Activated CD8-positive, alpha-beta memory T cell treated with anti-CD3 and anti-CD28 coated beads for 36 hours (primary cell): ENCODE data around the gene TBC1D2. TPM values are rescaled to one million over a fixed set of nuclear protein-coding genes. Genes with fewer than 3 reads are reported as not detected.

Experiments
- CTCF ChIA-PET: fragments of 350-600 bp; sonication (Branson Sonifier 250); formaldehyde crosslinking; loops from one replicate; lab custom pipeline; 2021; ENCODE audit warnings: antibody characterized with exemption; lab: Charles Lee
- POLR2A ChIA-PET: fragments of 350-600 bp; sonication (Branson Sonifier 250); formaldehyde crosslinking; loops from one replicate; lab custom pipeline; 2021; ENCODE audit warnings: antibody characterized with exemption; lab: Charles Lee
- total RNA-seq, 2 experiments: library from RNA; stranded (reverse); gene quantifications; one replicate each; pipeline ENCODE4 v1.2.3, GENCODE V29; 2021

Gene TBC1D2
- total RNA-seq, 2 experiments from 2014 or later, result 2.6 to 2.9 TPM

DNA sequence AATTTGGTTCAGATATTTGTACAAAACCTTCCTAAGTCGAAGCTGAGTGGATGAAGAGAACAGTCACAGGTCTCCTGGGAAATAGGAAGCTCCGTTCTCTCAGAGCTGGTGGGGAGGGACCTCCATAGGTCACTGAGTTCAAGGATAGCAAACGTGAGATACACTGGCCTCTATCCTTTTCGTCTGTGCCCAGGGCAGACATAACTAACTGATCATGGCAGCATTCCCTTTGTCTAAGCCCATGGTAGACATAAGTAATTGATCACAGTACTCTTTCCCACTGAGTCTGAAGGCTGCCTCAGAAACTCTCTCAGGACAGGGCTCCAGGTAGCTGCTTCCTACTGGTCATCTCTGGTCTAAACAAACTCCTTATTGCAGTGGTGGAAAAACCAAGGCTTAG lies 50.8 kb downstream of the TBC1D2 start:
- CTCF ChIA-PET, result interaction anchor here (1.2 to 1.9 kb wide), 4 partner anchors 11 to 52 kb away, joined by 3 to 8 read pairs (median 6); partner anchors contain the start of genes CORO2A and TBC1D2
- POLR2A ChIA-PET, result no interaction called here

DNA sequence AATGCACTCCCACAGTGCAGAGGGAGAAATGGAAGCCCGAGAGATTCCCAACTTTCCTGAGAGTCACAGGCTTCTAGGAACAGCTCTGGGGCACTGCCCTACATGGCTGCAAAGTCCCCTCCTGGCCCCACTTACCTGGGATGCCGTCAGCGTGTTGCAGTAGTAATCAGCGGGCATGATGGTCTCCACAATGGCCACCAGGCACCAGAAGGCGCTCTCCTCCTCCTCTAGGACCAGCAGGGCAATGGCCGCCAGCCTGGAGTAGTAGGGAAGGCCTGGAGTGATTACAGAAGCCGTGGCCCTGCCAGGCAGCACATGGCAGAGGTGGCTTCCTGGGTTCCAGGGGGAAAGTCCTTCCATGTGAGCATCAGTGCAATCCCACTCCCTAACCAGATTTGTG lies 52.3 kb downstream of the TBC1D2 start:
- CTCF ChIA-PET, result no interaction called here
- POLR2A ChIA-PET, result no interaction called here

DNA sequence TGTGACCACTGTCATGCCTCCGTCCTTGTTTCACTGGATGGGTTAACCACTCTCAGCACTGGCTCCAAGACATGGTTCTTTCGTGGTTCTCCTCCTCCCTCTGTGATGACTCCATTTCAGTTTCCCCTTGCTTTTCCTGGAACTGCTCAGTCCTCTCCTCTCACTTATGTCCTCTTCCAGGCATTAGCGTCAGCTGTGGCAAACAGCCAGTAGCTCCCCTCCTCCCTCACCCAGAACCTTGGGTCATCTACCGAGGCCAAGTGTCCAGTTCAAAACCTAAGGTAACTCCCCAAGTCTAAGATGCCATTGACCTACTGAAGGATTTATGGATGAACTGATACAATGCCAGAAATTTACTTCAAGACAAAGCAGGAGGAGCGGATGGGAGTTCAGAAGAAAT lies 53.2 kb downstream of the TBC1D2 start:
- POLR2A ChIA-PET, result interaction anchor here (0.5 kb wide), 1 partner anchor 114 kb away, joined by 3 read pairs; no protein-coding TSS in a partner anchor
- CTCF ChIA-PET, result interaction anchor here (1.3 kb wide), 1 partner anchor 9 kb away, joined by 3 read pairs; no protein-coding TSS in a partner anchor

GRCh38 chr9:98201749-98202148 lies 53.7 kb downstream of the TBC1D2 start:
- CTCF ChIA-PET, result interaction anchor here (1.3 kb wide), 1 partner anchor 8 kb away, joined by 3 read pairs; no protein-coding TSS in a partner anchor
- POLR2A ChIA-PET, result no interaction called here

- ChIA-PET CTCF (interaction anchor here (1.2 kb wide), 1 partner anchor 63 kb away, joined by 3 read pairs; no protein-coding TSS in a partner anchor), POLR2A (no interaction called here)
Measured at GRCh38 chr9:98201102-98201501, 54.3 kb downstream of the TBC1D2 start.

- CTCF ChIA-PET, result interaction anchor here (1.1 kb wide), 1 partner anchor 21 kb away, joined by 3 read pairs; no protein-coding TSS in a partner anchor
- POLR2A ChIA-PET, result no interaction called here
Measured at GRCh38 chr9:98199388-98200033, 55.9 kb downstream of the TBC1D2 start.

DNA sequence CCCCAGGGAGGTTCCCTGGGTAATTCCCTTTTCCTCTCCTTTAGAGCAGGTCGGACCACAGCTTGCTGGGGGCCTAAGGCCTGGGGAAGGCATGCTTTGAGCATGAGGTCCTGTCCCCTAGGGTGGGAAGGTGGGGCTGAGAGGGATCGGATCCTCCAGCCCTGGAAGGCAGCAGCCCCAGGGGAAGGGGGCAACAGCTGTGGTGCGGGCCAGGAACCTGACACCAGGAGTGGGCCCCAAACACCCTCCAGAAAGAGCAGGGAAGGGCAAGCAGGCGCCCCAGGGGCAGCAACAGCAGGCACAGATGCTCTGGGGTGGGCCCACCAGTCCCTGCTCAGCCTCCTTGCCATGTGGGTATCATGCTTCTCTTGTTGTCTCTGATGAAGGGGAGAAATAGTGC lies 59.8 kb downstream of the TBC1D2 start:
- POLR2A ChIA-PET, result no interaction called here
- CTCF ChIA-PET, result interaction anchor here (0.9 to 1.6 kb wide), 2 partner anchors 13 to 121 kb away, joined by 3 read pairs; no protein-coding TSS in a partner anchor

DNA sequence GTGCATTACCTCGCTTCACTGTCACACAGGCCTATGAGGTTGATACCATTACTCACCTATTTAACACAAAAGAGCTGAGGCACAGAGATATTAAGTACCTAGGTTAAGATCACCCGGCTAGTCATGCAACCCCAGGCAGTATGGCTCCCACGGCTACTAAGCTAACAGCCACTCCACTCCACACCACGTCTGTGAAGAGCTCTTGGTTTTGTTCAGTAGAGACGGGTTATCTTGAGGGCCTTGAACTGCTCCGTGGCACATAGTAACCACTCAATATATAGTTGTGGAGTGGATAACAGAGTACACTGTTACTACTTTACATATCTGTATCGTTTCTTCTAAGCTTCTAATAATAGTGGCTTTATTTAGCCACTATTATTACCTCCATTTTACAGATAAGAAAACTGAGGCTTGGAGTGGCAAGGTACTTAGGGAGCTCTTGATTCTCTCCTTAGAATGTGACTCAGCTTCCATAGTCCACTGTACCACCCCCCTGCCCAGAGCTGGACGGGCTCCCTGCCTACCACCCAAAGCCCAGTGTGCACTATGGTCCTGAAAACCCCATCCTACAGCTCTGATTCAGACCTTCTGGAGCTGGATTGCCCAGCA lies 62.0 kb downstream of the TBC1D2 start:
- ChIA-PET CTCF (interaction anchor here (0.5 to 2.0 kb wide), 9 partner anchors 9 to 132 kb away, joined by 3 to 8 read pairs (median 4); partner anchors contain the start of genes TBC1D2 and TRIM14), POLR2A (interaction anchor here (0.5 to 1.5 kb wide), 4 partner anchors 62 to 137 kb away, joined by 3 to 7 read pairs (median 3); partner anchors contain the start of genes NANS, TBC1D2 and TRIM14)

GRCh38 chr9:98192503-98193335 lies 62.7 kb downstream of the TBC1D2 start, which contains the start of gene CORO2A:
TSS of gene CORO2A (minus strand) at chr9:98192637. CDS start at chr9:98157660, 34,977 bp downstream.
- CTCF ChIA-PET, result interaction anchor here (0.5 to 2.0 kb wide), 10 partner anchors 9 to 131 kb away, joined by 3 to 8 read pairs (median 3); partner anchors contain the start of genes TBC1D2 and TRIM14
- POLR2A ChIA-PET, result interaction anchor here (0.6 to 1.5 kb wide), 5 partner anchors 74 to 136 kb away, joined by 3 to 12 read pairs (median 4); partner anchors contain the start of genes NANS and TRIM14

DNA sequence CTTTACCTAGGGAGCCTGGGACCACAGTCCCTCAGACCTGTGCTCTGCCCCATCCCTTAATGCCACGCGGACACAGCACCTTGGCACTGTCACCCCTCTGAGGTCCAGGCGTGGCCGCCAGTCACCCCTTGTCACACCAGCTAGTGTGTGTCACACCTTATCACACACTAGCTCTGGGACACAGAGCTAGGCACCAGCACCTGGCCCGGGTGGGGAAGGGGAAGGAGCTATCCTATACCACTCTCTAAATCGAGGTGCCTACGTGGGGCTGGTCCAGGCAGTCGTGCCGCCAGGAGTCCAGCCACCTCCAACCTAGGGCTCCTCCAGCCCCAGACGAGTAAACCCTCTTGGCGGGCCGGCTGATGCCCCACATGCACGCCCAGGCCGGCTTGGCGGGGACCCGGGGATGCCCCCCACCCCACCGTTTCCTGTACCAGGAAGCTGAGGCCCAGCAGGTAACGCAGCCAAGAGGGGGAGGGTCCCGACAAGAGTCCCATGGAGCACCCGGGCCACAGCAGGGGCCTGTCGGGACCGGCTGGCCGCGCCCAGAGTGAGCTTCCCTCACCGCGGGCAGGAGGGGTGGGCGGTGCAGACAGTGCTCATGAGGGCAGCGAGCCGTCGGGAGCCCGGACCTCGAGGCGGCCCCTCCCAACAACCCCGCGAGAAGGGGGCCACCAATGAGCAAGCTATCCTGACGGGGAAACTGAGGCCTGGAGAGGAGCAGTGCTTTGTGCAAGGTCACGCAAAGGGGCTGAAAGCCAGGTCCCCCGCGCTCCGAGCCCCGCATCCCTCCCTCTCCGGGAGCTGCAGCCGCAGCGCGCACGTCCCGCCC lies 63.6 kb downstream of the TBC1D2 start:
- CTCF ChIA-PET, result interaction anchor here (0.7 to 2.0 kb wide), 3 partner anchors 13 to 16 kb away, joined by 3 to 8 read pairs (median 3); no protein-coding TSS in a partner anchor
- POLR2A ChIA-PET, result interaction anchor here (0.5 to 1.5 kb wide), 7 partner anchors 22 to 529 kb away, joined by 3 to 12 read pairs (median 5); partner anchors contain the start of gene TRIM14

DNA sequence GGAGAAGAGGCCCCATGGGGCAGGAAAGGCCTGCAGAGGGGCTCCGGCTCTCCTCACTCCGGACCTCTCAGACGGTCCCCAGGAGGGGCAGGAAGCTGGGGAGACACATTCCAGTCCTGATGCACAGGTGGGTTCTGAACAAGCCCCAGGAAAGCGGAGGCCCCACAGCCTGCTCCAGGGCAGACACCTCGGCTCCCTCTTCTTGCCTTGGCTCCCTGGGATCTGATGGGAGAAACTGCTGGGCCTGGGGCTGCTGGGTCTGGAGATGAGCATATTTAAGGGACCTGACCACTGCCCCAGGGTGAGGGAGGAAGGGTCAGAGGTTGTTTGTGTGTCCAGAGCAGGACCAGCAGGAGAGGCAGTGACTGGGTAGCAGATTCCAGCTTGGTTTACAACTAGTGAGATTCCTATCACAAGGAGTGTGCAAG lies 64.3 kb downstream of the TBC1D2 start:
- CTCF ChIA-PET, result no interaction called here
- POLR2A ChIA-PET, result interaction anchor here (0.7 to 1.5 kb wide), 3 partner anchors 27 to 134 kb away, joined by 4 to 7 read pairs (median 5); no protein-coding TSS in a partner anchor

DNA sequence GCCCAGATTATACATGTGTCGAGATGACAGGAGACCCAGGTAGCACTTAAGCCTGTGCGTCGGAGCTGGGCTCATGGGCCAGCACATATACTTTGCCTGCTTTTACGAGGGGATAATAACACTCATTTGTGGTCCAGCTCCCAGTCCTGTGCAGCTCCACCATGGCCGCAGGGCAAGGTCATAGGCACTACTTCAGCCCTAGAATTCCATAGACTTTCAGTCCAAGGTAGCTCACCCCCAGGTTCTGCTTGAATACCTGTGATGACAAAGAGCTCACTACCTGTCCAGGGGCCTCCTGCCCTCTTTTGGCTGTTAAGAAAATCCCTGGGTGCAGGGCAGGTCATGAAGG lies 64.7 kb downstream of the TBC1D2 start:
- ChIA-PET CTCF (interaction anchor here (1.1 kb wide), 1 partner anchor 12 kb away, joined by 3 read pairs; no protein-coding TSS in a partner anchor), POLR2A (no interaction called here)

GRCh38 chr9:98189412-98189811 lies 66.0 kb downstream of the TBC1D2 start:
- CTCF ChIA-PET, result interaction anchor here (1.1 kb wide), 1 partner anchor 11 kb away, joined by 3 read pairs; no protein-coding TSS in a partner anchor
- POLR2A ChIA-PET, result no interaction called here

DNA sequence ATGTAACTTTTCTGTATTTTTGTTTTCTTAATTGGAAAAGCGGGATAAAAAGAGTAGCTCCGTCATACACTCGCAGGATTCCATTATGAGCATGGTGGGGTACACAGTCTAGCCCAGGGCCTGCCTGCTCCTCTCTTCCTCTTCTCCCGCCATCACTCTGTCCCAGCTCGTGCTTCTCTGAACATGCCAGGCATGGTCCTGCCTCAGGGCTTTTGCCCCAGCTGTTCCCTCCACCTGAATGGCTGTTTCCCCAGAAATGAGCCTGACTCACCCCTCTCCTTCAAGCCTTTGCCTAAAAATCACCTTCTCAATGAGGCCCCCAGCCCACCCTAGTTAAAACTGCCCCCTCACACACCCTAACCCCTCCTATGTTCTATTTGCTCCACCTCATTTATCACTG lies 67.5 kb downstream of the TBC1D2 start:
- ChIA-PET CTCF (interaction anchor here (1.2 kb wide), 1 partner anchor 109 kb away, joined by 3 read pairs; no protein-coding TSS in a partner anchor), POLR2A (no interaction called here)

DNA sequence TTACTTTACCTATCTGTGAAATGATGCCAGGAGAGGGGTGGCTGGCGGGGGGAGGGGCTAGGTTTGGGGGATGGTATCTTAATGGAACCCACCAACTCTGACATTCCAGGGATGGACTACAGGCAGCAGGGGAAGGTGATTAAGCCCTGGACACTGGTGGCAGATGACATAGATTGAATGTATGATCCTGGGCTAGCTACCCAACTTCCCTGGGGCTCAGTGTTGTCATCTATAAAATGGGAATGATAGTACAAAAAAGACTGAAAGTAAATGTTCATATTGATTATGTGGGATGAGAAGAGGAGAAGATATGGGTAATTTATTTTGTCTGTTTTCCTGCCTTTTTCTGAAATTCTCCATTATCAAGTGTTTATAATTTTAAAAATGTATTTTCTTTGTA lies 69.2 kb downstream of the TBC1D2 start:
- CTCF ChIA-PET, result no interaction called here
- POLR2A ChIA-PET, result no interaction called here

DNA sequence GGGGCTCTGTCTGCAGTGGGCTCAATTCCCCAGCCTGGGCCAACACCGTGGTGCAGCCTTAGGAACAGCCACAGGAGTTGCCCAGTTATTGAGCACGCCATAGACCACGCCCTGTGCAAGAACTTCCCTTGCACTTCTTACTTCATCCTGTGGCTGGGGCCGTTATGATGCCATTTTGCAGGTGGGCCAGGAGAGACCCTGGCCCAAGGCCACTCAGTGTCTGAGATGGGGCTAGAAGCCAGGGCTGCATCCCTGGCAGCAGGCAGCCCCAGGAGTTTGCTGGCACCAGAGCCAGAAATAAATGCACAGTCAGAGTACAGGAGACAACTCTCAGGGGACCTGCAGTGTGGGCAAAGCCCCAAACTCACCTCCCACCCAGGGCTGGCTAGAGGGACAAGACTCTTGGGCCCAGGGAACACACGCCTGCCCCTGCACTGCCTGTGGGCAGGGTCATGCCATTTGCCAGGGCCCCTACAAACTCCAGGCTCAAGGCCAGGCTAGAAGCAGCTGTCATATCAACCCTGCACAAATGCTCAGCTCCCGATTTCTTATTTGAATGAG lies 69.8 kb downstream of the TBC1D2 start:
- POLR2A ChIA-PET, result interaction anchor here (0.6 kb wide), 1 partner anchor 263 kb away, joined by 15 read pairs; the partner anchor contains the start of gene TRMO
- CTCF ChIA-PET, result no interaction called here

DNA sequence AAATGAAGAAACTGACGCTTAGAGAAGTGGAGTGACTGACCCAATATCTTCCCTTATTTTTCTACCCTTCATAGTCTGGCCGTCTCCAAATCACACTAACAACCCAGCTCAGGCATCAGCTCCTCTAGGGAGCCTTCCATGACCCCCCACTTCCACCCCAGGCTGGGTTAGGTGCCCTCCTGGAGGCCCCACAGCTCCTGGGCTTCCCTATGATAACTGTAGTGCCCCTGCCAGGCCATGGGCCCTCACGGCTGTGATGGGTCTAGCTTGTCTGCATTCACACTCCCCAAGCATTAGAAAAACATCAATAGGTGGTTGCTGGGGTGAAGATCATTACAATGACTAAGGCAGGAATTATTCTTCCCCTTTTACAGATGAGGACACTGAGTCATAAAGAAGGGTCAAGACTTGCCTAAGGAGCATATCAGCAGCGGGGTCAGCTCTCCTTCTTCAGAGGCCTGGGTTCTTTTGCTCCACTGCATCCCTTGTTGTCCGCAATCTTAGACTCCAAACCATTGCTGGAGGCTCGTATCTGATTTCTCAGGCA lies 70.4 kb downstream of the TBC1D2 start:
- CTCF ChIA-PET, result interaction anchor here (0.6 kb wide), 1 partner anchor 128 kb away, joined by 3 read pairs; no protein-coding TSS in a partner anchor
- POLR2A ChIA-PET, result interaction anchor here (0.6 kb wide), 1 partner anchor 262 kb away, joined by 15 read pairs; the partner anchor contains the start of gene TRMO
